Stomach (tissue), 19 donors: ENCODE measurements around the gene KRT72. TPM values are rescaled to one million over a fixed set of nuclear protein-coding genes. Genes with fewer than 3 reads are reported as not detected.

Experiments used
- DNase-seq, 2 donors: peaks; one replicate each; pipeline versions ENCODE4 v3.0.0 to v3.0.0-alpha.2; 2013 to 2019
- H3K27ac ChIP-seq, 5 donors: fragments of 200-600 bp in 4 of 5; sonication (generic) in 4 of 5; one replicate each; pipeline ENCODE4 v1.5.1; 2013 to 2019; ENCODE audit warnings: mild to moderate bottlenecking in 1 of 5, moderate library complexity in 1 of 5
- H3K27me3 ChIP-seq, 3 donors: fragments of 200-600 bp; sonication (generic); one replicate each; pipeline ENCODE4 v1.5.1; 2017 to 2019; ENCODE audit warnings: mixed run types in 1 of 3
- H3K36me3 ChIP-seq, 4 donors: fragments of 200-600 bp; sonication (generic); 1 replicate in 3 of 4; 2 replicates in 1 of 4; pipeline ENCODE4 v1.5.1; 2016 to 2019
- H3K4me1 ChIP-seq, 4 donors: fragments of 200-600 bp; sonication (generic); one replicate each; pipeline ENCODE4 v1.5.1; 2016 to 2019
- H3K4me3 ChIP-seq, 4 donors: fragments of 200-600 bp; sonication (generic) in 3 of 4; one replicate each; pipeline ENCODE4 v1.5.1; 2016 to 2019; ENCODE audit warnings: mild to moderate bottlenecking in 1 of 4
- H3K9me3 ChIP-seq, 4 donors: fragments of 200-600 bp; sonication (generic); one replicate each; pipeline ENCODE4 v1.5.1; 2016 to 2019
- EP300 ChIP-seq: sonication (generic); formaldehyde crosslinking; IDR thresholded peaks from one replicate; pipeline ENCODE4 v1.6.1; 2017; ENCODE audit warnings: antibody characterized with exemption
- POLR2A ChIP-seq, 4 donors: fragments of 450-650 bp; IDR thresholded peaks; one replicate each; pipeline ENCODE4 v1.6.1; 2016; ENCODE audit warnings: antibody characterized with exemption in 4 of 4, control low read depth in 2 of 4, mild to moderate bottlenecking in 1 of 4, moderate library complexity in 1 of 4
- POLR2AphosphoS5 ChIP-seq, 3 donors: sonication (generic); formaldehyde crosslinking; IDR thresholded peaks; one replicate each; pipeline ENCODE4 v1.6.1; 2016; ENCODE audit warnings: antibody characterized with exemption in 3 of 3
- WGBS, 5 donors: extraction: QIAGEN DNeasy Blood & Tissue Kit in 3 of 5; methylation state at CpG; one replicate each; pipeline versions ENCODE4 v1.1.5 to v1.1.7; 2013 to 2018; 5-methylcytosine and 5-hydroxymethylcytosine counted together
- intact Hi-C: fragments of 100-400 bp; cut with DNase I; formaldehyde crosslinking; loops from one replicate; pipeline ENCODE4 v1.15.1; 2023; ENCODE audit warnings: low total_unique reads
- long read RNA-seq, 10 donors: transcript quantifications; one replicate each; lab custom pipeline, GENCODE V29; 2026
- polyA plus RNA-seq, 3 donors: library from polyadenylated mRNA; stranded (reverse); fragments of 200-250 nt; gene quantifications; one replicate each; pipeline ENCODE4 v1.2.3, GENCODE V29; 2013
- total RNA-seq, 5 donors: library from RNA; depleted of rRNA; stranded (reverse); fragments of >200 nt; gene quantifications; one replicate each; pipeline versions ENCODE4 v1.1.0 to v1.2.3, GENCODE V29; 2014 to 2016
- TF ChIP-seq, protein P1 (sequence below), 7 experiments: fragments of 450-650 bp in 4 of 7; fragments of 200-600 bp in 3 of 7; sonication (generic) in 3 of 7; IDR thresholded peaks; one replicate each; pipeline ENCODE4 v1.5.1; 2016 to 2019; ENCODE audit warnings: antibody characterized with exemption in 7 of 7, control low read depth in 2 of 7, mild to moderate bottlenecking in 1 of 7
- donor health status: healthy with polysubstance abuse.
- donor health status: Bipolar disorder and iron deficiency.
- donor health status: healthy.

The KRT72 gene
- total RNA-seq: not detected
- not detected for polyA plus RNA-seq
- long read RNA-seq, donor 1: 0 reads
- long read RNA-seq, donor 2: 0 reads
- long read RNA-seq, donor 3: 0 reads
- long read RNA-seq, donor 4: 0 reads
- long read RNA-seq, donor 5: 0 reads
- long read RNA-seq, donor 6: 0 reads
- long read RNA-seq, donor 7: 0 reads
- long read RNA-seq, donor 8: 0 reads
- long read RNA-seq, donor 9: 0 reads
- long read RNA-seq, donor 10: 0 reads

DNA sequence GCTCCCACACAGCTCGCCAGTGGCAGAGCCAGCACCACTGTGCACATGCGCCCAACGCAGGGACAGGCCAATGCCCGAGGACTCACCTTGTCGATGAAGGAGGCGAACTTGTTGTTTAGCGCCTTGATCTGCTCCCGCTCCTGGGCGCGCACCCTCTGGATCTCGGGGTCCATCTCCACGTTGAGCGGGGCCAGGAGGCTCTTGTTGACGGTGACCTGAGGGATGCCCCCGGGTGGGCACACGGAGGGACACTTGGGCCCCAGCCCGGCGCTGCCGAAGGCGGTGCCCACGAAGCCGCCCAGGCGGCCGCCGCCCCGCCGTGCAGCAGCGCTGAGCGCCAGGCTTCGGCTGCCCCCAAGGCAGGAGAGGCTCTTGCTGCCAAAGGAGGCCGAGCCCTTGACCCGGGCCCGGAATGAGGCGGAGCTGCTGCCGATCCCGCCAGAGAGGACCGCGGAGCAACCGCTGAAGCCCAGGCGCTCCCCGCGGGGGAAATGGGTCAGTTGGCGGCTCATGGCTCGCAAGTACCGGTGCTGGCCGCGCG, at the start of gene KRT72:
Gene KRT72, minus strand, starts transcription at position 523 of the 541 bp plus-strand sequence. Its CDS starts 11 bp downstream, at position 512.
- 4 to 37% (median 30%) methylated on average over 4 to 48 of the region's 48 CpGs for WGBS, 5 donors
- H3K36me3 ChIP-seq: no peaks in the 10 kb centered on the region

DNA sequence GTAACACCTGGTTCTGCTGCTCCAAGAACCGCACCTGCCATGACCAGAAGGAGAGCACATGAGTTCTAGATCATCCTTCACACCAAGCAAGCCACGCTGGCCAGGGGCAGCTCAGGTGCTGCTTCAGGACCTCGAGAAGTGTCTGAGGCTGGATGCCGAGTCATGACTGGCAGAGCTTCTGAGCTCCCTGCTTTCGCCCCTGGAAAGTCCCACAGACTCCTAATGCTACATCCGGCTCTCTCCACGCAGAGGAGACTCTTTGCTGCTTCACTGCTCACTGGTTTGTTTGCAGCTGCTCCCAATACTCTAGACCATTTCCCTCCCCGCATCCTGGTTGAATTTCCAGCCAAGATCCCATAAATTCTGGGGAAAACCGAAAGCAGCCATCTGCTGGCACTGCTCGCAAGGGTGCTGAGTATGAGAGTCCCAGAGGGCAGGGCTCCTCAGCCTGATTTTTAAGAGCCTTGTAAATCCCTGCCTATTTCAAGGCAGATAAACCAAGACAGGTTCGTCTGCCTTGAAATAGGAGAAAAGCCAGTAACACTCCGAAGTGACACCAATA, 49.3 kb upstream of the KRT72 start:
- Histone ChIP-seq H3K27me3 (peaks cover 0 to 13% (median 3%) of the 10 kb centered on the region in 3 donors), H3K36me3 (no peaks in the 10 kb centered on the region), H3K4me3 (no peak overlapping the region), H3K4me1 (peaks cover 0 to 6% (median 2%) of the 10 kb centered on the region in 4 donors), H3K27ac (no peak overlapping the region), H3K9me3 (peaks cover 0 to 5% (median 0%) of the 10 kb centered on the region in 4 donors)
- TF ChIP-seq POLR2A (IDR thresholded peaks at IDR 0.05): no peak
- DNase-seq: peak in 1 of 2 donors; percentile 38
- intact Hi-C loops: no loop called here
- 52 to 74% (median 72%) methylated on average over 10 to 12 of the region's 12 CpGs for WGBS, 5 donors

More for the DNA sequence above, at the start of gene KRT72:
- Histone ChIP-seq H3K27me3 (peaks cover 0 to 71% (median 23%) of the 10 kb centered on the region in 3 donors), H3K9me3 (no peaks in the 10 kb centered on the region), H3K27ac (no peak within 1 kb of the TSS), H3K4me3 (no peak within 1 kb of the TSS), H3K4me1 (peaks cover 0 to 5% (median 0%) of the 10 kb centered on the region in 4 donors)
- DNase-seq: no peak
- no peak for TF ChIP-seq EP300
- TF ChIP-seq, protein P1, sequence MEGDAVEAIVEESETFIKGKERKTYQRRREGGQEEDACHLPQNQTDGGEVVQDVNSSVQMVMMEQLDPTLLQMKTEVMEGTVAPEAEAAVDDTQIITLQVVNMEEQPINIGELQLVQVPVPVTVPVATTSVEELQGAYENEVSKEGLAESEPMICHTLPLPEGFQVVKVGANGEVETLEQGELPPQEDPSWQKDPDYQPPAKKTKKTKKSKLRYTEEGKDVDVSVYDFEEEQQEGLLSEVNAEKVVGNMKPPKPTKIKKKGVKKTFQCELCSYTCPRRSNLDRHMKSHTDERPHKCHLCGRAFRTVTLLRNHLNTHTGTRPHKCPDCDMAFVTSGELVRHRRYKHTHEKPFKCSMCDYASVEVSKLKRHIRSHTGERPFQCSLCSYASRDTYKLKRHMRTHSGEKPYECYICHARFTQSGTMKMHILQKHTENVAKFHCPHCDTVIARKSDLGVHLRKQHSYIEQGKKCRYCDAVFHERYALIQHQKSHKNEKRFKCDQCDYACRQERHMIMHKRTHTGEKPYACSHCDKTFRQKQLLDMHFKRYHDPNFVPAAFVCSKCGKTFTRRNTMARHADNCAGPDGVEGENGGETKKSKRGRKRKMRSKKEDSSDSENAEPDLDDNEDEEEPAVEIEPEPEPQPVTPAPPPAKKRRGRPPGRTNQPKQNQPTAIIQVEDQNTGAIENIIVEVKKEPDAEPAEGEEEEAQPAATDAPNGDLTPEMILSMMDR (IDR thresholded peaks at IDR 0.05): no peak
- TF ChIP-seq POLR2A (IDR thresholded peaks at IDR 0.05): no peak
- TF ChIP-seq POLR2AphosphoS5 (IDR thresholded peaks at IDR 0.05): no peak
- intact Hi-C loops: no loop called here

DNA sequence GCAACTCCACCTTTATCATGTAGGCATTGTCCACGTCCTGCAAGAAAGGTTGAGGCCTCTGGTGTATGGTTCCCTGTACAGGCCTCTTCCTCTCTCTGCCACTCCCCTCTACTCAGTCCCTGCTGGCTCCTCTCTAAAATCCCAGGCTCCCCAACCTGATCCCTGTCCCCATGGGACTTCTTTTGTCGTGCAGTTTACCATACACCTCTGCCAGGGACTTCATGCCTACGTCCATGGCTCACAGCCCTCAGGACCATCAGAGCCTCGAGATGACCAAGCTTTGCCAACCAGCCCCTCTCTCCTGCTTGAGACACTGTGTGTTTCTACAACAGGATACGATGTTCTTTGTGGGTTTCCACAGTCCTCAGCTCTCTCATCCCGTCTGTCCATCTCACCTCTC, 47.8 kb upstream of the KRT72 start:
- no peak overlapping the region for H3K27ac ChIP-seq
- H3K9me3 ChIP-seq: peaks cover 0 to 5% (median 0%) of the 10 kb centered on the region in 4 donors
- no peak for TF ChIP-seq EP300
- TF ChIP-seq POLR2AphosphoS5 (IDR thresholded peaks at IDR 0.05): no peak
- TF ChIP-seq POLR2A (IDR thresholded peaks at IDR 0.05): no peak
- TF ChIP-seq, protein P1 (IDR thresholded peaks at IDR 0.05): no peak
- intact Hi-C loops: no loop called here
- H3K36me3 ChIP-seq: no peaks in the 10 kb centered on the region
- H3K27me3 ChIP-seq: peaks cover 0 to 8% (median 0%) of the 10 kb centered on the region in 3 donors
- no peak overlapping the region for H3K4me3 ChIP-seq
- WGBS, 5 donors: 62 to 79% (median 72%) methylated on average over 6 of the region's 6 CpGs
- no peak for DNase-seq
- peaks cover 0 to 7% (median 3%) of the 10 kb centered on the region in 4 donors for H3K4me1 ChIP-seq

DNA sequence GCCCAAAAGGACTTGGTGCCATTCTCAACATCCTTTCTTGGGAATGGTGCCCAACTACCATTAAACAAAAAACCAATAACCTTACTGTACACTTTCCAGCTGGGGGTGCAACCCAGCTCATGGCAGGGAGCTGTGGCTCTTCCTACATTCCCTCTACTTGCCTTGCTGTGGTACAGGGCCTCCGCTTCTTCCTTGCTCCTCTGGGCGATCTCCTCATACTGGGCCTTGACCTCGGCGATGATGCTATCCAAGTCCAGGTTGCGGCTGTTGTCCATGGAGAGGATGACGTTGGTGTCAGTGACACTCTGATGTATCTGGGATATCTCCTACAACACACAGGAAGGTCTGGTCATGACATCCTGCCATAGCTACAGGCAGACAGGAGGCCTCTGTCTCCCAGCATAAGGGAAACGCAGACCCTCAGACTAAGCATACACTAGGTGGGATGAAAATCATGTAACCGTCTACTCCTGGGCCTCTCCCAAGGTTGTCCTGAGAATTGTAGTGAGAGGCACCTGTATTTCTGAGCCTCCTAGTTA, 46.8 kb upstream of the KRT72 start:
- DNase-seq: no peak
- no peak for TF ChIP-seq POLR2A (IDR thresholded peaks at IDR 0.05)
- no peak for TF ChIP-seq POLR2AphosphoS5 (IDR thresholded peaks at IDR 0.05)
- TF ChIP-seq EP300: no peak
- TF ChIP-seq, protein P1 (IDR thresholded peaks at IDR 0.05): no peak
- Histone ChIP-seq H3K27ac (no peak overlapping the region), H3K9me3 (peaks cover 0 to 5% (median 0%) of the 10 kb centered on the region in 4 donors), H3K4me3 (no peak overlapping the region), H3K4me1 (peaks cover 0 to 7% (median 3%) of the 10 kb centered on the region in 4 donors), H3K36me3 (no peaks in the 10 kb centered on the region), H3K27me3 (peaks cover 0 to 12% (median 0%) of the 10 kb centered on the region in 3 donors)
- 94 to 97% (median 96%) methylated on average over 8 of the region's 8 CpGs for WGBS, 5 donors
- intact Hi-C loops: no loop called here
